PFSK-1 (cell line): ENCODE measurements around the gene PATL2.

ENCODE experiments used
- POLR2AphosphoS5 ChIP-seq: IDR thresholded peaks from 2 replicates; pipeline ENCODE4 v1.6.1; 2012; ENCODE audit warnings: low read depth, mild to moderate bottlenecking, control low read depth, low read length, moderate library complexity
- TF ChIP-seq, protein P1 (sequence below), 2 experiments: IDR thresholded peaks; 2 replicates each; pipeline versions ENCODE4 v1.6.1 to v1.8.0; 2011 to 2012; ENCODE audit warnings: low read depth in 2 of 2, low read length in 2 of 2, control low read depth in 1 of 2, inconsistent platforms in 1 of 2, mild to moderate bottlenecking in 1 of 2, moderate library complexity in 1 of 2; ENCODE audit not compliant: insufficient read depth in 1 of 2

DNA sequence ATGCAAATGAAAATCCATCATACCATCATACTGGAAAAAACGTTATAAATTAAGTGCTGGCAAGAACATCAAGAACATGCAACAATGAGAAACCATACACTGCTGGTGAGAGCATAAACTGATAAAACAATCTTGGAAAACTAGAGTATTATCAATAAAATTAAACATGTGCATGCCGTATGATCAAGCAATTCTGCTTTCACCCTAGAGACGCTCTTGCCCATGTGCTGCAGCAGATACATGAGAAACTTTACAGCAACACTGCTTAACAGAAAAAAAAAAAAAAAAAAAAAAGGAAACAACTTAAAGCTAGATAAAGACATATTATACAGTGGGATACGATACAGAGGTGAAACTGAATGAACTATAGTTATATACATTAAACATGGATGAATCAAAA, 69.5 kb downstream of the PATL2 start:
- TF ChIP-seq, protein P1, sequence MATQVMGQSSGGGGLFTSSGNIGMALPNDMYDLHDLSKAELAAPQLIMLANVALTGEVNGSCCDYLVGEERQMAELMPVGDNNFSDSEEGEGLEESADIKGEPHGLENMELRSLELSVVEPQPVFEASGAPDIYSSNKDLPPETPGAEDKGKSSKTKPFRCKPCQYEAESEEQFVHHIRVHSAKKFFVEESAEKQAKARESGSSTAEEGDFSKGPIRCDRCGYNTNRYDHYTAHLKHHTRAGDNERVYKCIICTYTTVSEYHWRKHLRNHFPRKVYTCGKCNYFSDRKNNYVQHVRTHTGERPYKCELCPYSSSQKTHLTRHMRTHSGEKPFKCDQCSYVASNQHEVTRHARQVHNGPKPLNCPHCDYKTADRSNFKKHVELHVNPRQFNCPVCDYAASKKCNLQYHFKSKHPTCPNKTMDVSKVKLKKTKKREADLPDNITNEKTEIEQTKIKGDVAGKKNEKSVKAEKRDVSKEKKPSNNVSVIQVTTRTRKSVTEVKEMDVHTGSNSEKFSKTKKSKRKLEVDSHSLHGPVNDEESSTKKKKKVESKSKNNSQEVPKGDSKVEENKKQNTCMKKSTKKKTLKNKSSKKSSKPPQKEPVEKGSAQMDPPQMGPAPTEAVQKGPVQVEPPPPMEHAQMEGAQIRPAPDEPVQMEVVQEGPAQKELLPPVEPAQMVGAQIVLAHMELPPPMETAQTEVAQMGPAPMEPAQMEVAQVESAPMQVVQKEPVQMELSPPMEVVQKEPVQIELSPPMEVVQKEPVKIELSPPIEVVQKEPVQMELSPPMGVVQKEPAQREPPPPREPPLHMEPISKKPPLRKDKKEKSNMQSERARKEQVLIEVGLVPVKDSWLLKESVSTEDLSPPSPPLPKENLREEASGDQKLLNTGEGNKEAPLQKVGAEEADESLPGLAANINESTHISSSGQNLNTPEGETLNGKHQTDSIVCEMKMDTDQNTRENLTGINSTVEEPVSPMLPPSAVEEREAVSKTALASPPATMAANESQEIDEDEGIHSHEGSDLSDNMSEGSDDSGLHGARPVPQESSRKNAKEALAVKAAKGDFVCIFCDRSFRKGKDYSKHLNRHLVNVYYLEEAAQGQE (IDR thresholded peaks at IDR 0.05; ENCODE audit: insufficient read depth in 1 of 2, low read depth in 2 of 2, low read length in 2 of 2): no peak
- no peak for TF ChIP-seq POLR2AphosphoS5
